ELF-1 (cell line): Measurements from ENCODE around the gene CRACR2B.

Source experiments
- DNase-seq: peaks from one replicate; pipeline ENCODE4 v3.0.0-alpha.2; 2016; ENCODE audit warnings: low read depth, low spot score

The CRACR2B gene

GRCh38 chr11:826227-826621 lies 1.5 kb upstream of the CRACR2B start:
- no peak for DNase-seq

GRCh38 chr11:826836-827145 lies 928 bp upstream of the CRACR2B start:
- DNase-seq: no peak

- peak; percentile 50 for DNase-seq
Measured at GRCh38 chr11:827146-827896, 398 bp upstream of the CRACR2B start.

GRCh38 chr11:828506-829175 lies 922 bp downstream of the CRACR2B start:
- peak; percentile 70 for DNase-seq

GRCh38 chr11:829176-829846 lies 1.6 kb downstream of the CRACR2B start:
- DNase-seq: peak; percentile 48

GRCh38 chr11:829847-830294 lies 2.2 kb downstream of the CRACR2B start:
- no peak for DNase-seq

GRCh38 chr11:830295-831117 lies 2.8 kb downstream of the CRACR2B start:
- DNase-seq: peak; percentile 90

- peak; percentile 37 for DNase-seq
Measured at GRCh38 chr11:831118-831864, 3.6 kb downstream of the CRACR2B start.

- no peak for DNase-seq
Measured at GRCh38 chr11:831961-832528, 4.3 kb downstream of the CRACR2B start.

- DNase-seq: peak; percentile 81
Measured at GRCh38 chr11:832529-833113, 4.9 kb downstream of the CRACR2B start, which contains the start of gene CD151. Gene CD151 (plus strand): TSS chr11:832952. CDS start chr11:836070, 3,118 bp downstream.

- peak; percentile 63 for DNase-seq
Measured at GRCh38 chr11:833114-833791, 5.5 kb downstream of the CRACR2B start.

- DNase-seq: no peak
Measured at GRCh38 chr11:833849-834311, 6.2 kb downstream of the CRACR2B start.

- no peak for DNase-seq
Measured at GRCh38 chr11:834371-835316, 6.9 kb downstream of the CRACR2B start.

- DNase-seq: no peak
Measured at GRCh38 chr11:836274-836673, 8.6 kb downstream of the CRACR2B start.

- no peak for DNase-seq
Measured at GRCh38 chr11:836700-837099, 9.0 kb downstream of the CRACR2B start.

GRCh38 chr11:837189-837989 lies 9.7 kb downstream of the CRACR2B start:
- DNase-seq: no peak

GRCh38 chr11:837990-838307 lies 10.2 kb downstream of the CRACR2B start:
- DNase-seq: no peak
